HCT116 (cell line): ENCODE data around the gene NR5A2.

Experiments used
- CTCF ChIP-seq, 3 experiments: fragments of 200-600 bp in 1 of 3; sonication (generic) in 1 of 3; IDR thresholded peaks in 2 of 3; conservative IDR thresholded peaks in 1 of 3; 2 replicates each; pipeline ENCODE4 v1.5.1; 2012 to 2017; ENCODE audit warnings: low read depth in 2 of 3, low read length in 2 of 3, antibody characterized with exemption in 1 of 3, borderline replicate concordance in 1 of 3, control low read depth in 1 of 3, mild to moderate bottlenecking in 1 of 3, mixed read lengths in 1 of 3, mixed run types in 1 of 3, moderate library complexity in 1 of 3; ENCODE audit not compliant: insufficient read depth in 1 of 3
- EZH2 ChIP-seq: fragments of 200-600 bp; sonication (generic); IDR thresholded peaks from 2 replicates; pipeline ENCODE4 v1.6.1; 2017; ENCODE audit warnings: antibody characterized with exemption, mixed run types
- EZH2phosphoT487 ChIP-seq: fragments of 200-600 bp; IDR thresholded peaks from 2 replicates; pipeline ENCODE4 v1.6.1; 2018; ENCODE audit warnings: antibody characterized with exemption, borderline replicate concordance
- MAX ChIP-seq: IDR thresholded peaks from 2 replicates; pipeline ENCODE4 v1.6.1; 2012
- POLR2A ChIP-seq: IDR thresholded peaks from 2 replicates; pipeline ENCODE4 v1.7.0; 2011; ENCODE audit warnings: borderline replicate concordance; ENCODE audit not compliant: insufficient read depth, insufficient read length; ENCODE audit errors: extremely low read depth
- POLR2AphosphoS5 ChIP-seq: IDR thresholded peaks from 2 replicates; pipeline ENCODE4 v1.6.1; 2011; ENCODE audit warnings: mild to moderate bottlenecking, low read depth, low read length, moderate library complexity
- RAD21 ChIP-seq: IDR thresholded peaks from 2 replicates; pipeline ENCODE4 v1.6.1; 2012; ENCODE audit warnings: low read depth, mild to moderate bottlenecking
- REST ChIP-seq: IDR thresholded peaks from 2 replicates; pipeline ENCODE4 v1.6.1; 2012; ENCODE audit warnings: low read depth
- SIN3A ChIP-seq: IDR thresholded peaks from 2 replicates; pipeline ENCODE4 v1.6.1; 2012; ENCODE audit warnings: low read depth
- TCF7L2 ChIP-seq: IDR thresholded peaks from 2 replicates; pipeline ENCODE4 v1.7.0; 2011; ENCODE audit warnings: borderline replicate concordance, inconsistent platforms; ENCODE audit not compliant: insufficient read depth, insufficient read length; ENCODE audit errors: extremely low read depth
- YY1 ChIP-seq: IDR thresholded peaks from 2 replicates; pipeline ENCODE4 v1.6.1; 2011; ENCODE audit warnings: low read length, low read depth, moderate library complexity, mild to moderate bottlenecking; ENCODE audit not compliant: insufficient replicate concordance; ENCODE audit errors: extremely low read depth
- ZBTB33 ChIP-seq: IDR thresholded peaks from 2 replicates; pipeline ENCODE4 v1.6.1; 2011; ENCODE audit warnings: mild to moderate bottlenecking, low read length, moderate library complexity; ENCODE audit not compliant: insufficient replicate concordance; ENCODE audit errors: extremely low read depth
- ZFX ChIP-seq: fragments of 450-650 bp; IDR thresholded peaks from 2 replicates; pipeline ENCODE4 v1.6.1; 2017
- ZNF274 ChIP-seq: fragments of 200-500 bp; sonication (Bioruptor generic); IDR thresholded peaks from 2 replicates; pipeline ENCODE4 v1.6.1; 2014; ENCODE audit warnings: mild to moderate bottlenecking, low read depth, low read length, inconsistent platforms

- TF ChIP-seq YY1 (no peak), REST (no peak), ZNF274 (no peak), CTCF (IDR thresholded peaks at IDR 0.05 in 2 of 3, conservative IDR thresholded peaks at IDR 0.05 in 1 of 3; ENCODE audit: borderline replicate concordance in 1 of 3, insufficient read depth in 1 of 3, low read depth in 2 of 3, low read length in 2 of 3) (no peak), MAX (no peak), SIN3A (no peak), POLR2A (no peak), EZH2 (no peak), EZH2phosphoT487 (no peak), POLR2AphosphoS5 (no peak), RAD21 (no peak), TCF7L2 (no peak), ZFX (no peak), ZBTB33 (no peak)
Measured at GRCh38 chr1:199978408-199978940, 49.0 kb upstream of the NR5A2 start.
